Chondrocyte (in vitro differentiated cells): Measurements from ENCODE around the gene RAET1L. TPM values are rescaled to one million over a fixed set of nuclear protein-coding genes. Genes with fewer than 3 reads are reported as not detected.
"Not testable (repeated sequence)": the region's sequence is repeated elsewhere in the genome, so short reads cannot be mapped to it uniquely, and the experiment has no call there.

Experiments used
- DNase-seq: peaks from one replicate; pipeline ENCODE4 v3.0.0; 2021; ENCODE audit warnings: mixed read lengths, low spot score
- H3K27ac Mint-ChIP-seq: one replicate; pipeline ENCODE4 v1.8.0; 2021; ENCODE audit warnings: mild to moderate bottlenecking, moderate library complexity, mixed read lengths; ENCODE audit not compliant: unreplicated experiment
- H3K27me3 Mint-ChIP-seq: 2 replicates; pipeline ENCODE4 v1.8.0; 2021; ENCODE audit warnings: low read depth, mixed read lengths
- H3K36me3 Mint-ChIP-seq: 2 replicates; pipeline ENCODE4 v1.8.0; 2021; ENCODE audit warnings: low read depth, mixed read lengths
- H3K4me1 Mint-ChIP-seq: 2 replicates; pipeline ENCODE4 v1.8.0; 2021; ENCODE audit warnings: low read depth, mild to moderate bottlenecking, mixed read lengths
- H3K4me3 Mint-ChIP-seq: one replicate; pipeline ENCODE4 v1.8.0; 2021; ENCODE audit warnings: mild to moderate bottlenecking, moderate library complexity, mixed read lengths; ENCODE audit not compliant: unreplicated experiment
- H3K9me3 Mint-ChIP-seq: 2 replicates; pipeline ENCODE4 v1.8.0; 2021; ENCODE audit warnings: low read depth, mixed read lengths
- long read RNA-seq: library from polyadenylated mRNA; stranded (forward); transcript quantifications from one replicate; pipeline ENCODE4 v2.0.0, GENCODE V29; 2021
- total RNA-seq: library from RNA; stranded (reverse); gene quantifications from 3 replicates; pipeline ENCODE4 v1.2.1, GENCODE V29; 2021
- TF ChIP-seq, protein P1 (sequence below): fragments of 200-600 bp; sonication (generic); IDR thresholded peaks from 2 replicates; pipeline ENCODE4 v1.5.0; 2021; ENCODE audit warnings: antibody characterized with exemption, mild to moderate bottlenecking, moderate library complexity

Gene RAET1L
- not detected in 3 replicates for total RNA-seq
- long read RNA-seq: 0 reads

GRCh38 chr6:150025201-150025917 lies at the start of gene RAET1L:
Gene RAET1L, minus strand, starts transcription at chr6:150025532. Its CDS starts 61 bp downstream, at chr6:150025471.
- Mint-ChIP-seq H3K9me3 (no peaks in the 10 kb centered on the region), H3K27me3 (peaks cover 40% of the 10 kb centered on the region), H3K36me3 (no peaks in the 10 kb centered on the region), H3K4me3 (no peak within 1 kb of the TSS), H3K4me1 (no peaks in the 10 kb centered on the region), H3K27ac (no peak within 1 kb of the TSS)
- no peak for DNase-seq
- TF ChIP-seq, protein P1, sequence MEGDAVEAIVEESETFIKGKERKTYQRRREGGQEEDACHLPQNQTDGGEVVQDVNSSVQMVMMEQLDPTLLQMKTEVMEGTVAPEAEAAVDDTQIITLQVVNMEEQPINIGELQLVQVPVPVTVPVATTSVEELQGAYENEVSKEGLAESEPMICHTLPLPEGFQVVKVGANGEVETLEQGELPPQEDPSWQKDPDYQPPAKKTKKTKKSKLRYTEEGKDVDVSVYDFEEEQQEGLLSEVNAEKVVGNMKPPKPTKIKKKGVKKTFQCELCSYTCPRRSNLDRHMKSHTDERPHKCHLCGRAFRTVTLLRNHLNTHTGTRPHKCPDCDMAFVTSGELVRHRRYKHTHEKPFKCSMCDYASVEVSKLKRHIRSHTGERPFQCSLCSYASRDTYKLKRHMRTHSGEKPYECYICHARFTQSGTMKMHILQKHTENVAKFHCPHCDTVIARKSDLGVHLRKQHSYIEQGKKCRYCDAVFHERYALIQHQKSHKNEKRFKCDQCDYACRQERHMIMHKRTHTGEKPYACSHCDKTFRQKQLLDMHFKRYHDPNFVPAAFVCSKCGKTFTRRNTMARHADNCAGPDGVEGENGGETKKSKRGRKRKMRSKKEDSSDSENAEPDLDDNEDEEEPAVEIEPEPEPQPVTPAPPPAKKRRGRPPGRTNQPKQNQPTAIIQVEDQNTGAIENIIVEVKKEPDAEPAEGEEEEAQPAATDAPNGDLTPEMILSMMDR: no peak

DNA sequence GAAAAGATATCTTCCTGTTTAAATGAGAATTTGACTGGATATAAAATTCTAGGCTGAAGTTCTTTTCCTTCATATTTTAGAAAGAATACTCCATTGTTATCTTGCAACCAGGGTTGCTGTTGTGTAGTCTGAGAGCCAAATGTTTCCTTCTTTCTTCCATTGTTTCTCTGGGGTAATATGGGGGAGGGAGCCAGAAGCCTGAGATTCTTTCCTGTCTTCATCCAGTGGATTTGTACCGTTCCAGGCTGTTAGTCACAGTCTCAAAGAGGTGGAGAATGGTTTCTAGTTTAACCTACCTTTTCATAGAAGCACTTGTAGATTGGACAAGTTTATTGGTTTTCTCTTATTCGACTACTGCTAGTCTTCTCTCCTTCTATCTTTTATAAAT lies 49.7 kb upstream of the RAET1L start:
- Mint-ChIP-seq H3K27ac (no peak overlapping the region), H3K4me1 (peaks cover 19% of the 10 kb centered on the region), H3K36me3 (no peaks in the 10 kb centered on the region), H3K4me3 (no peak overlapping the region), H3K9me3 (no peaks in the 10 kb centered on the region), H3K27me3 (peaks cover 5% of the 10 kb centered on the region)
- no peak for DNase-seq
- TF ChIP-seq, protein P1: no peak

- not testable (repeated sequence) for H3K9me3 Mint-ChIP-seq, H3K36me3 Mint-ChIP-seq, H3K27me3 Mint-ChIP-seq, DNase-seq, H3K4me3 Mint-ChIP-seq, H3K27ac Mint-ChIP-seq
- peaks cover 19% of the 10 kb centered on the region for H3K4me1 Mint-ChIP-seq
These were observed 49.2 kb upstream of the RAET1L start for GRCh38 chr6:150074396-150075033.

DNA sequence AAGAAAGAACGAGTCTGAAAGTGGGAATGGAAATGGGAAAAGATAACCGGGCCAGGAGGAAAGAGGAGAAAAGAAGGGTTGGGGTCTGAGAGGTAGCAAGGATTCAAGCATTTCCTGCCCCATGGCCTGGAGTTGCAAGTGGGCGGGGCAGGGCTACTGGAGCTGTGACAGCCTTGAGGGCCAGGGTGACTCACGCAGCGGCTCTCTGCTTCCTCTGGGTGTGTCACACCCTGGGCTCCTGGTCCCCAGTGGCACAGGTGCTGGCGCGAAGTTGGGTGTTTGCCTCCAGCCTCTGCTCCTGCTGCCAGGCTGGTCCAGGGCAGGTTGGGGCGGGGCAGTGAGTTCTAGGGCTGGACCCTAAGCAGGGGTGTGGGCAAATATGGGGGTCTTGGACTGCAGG lies 46.9 kb upstream of the RAET1L start:
- H3K4me1 Mint-ChIP-seq: peaks cover 22% of the 10 kb centered on the region
- TF ChIP-seq, protein P1: no peak
- no peak overlapping the region for H3K4me3 Mint-ChIP-seq
- no peaks in the 10 kb centered on the region for H3K9me3 Mint-ChIP-seq
- peaks cover 2% of the 10 kb centered on the region for H3K27me3 Mint-ChIP-seq
- DNase-seq: no peak
- H3K27ac Mint-ChIP-seq: no peak overlapping the region
- H3K36me3 Mint-ChIP-seq: no peaks in the 10 kb centered on the region

- peaks cover 1% of the 10 kb centered on the region for H3K27me3 Mint-ChIP-seq
- TF ChIP-seq, protein P1: no peak
- peak overlapping the region; percentile 15 for H3K27ac Mint-ChIP-seq
- peaks cover 6% of the 10 kb centered on the region for H3K36me3 Mint-ChIP-seq
- H3K4me1 Mint-ChIP-seq: peaks cover 22% of the 10 kb centered on the region
- no peak for DNase-seq
- H3K4me3 Mint-ChIP-seq: no peak overlapping the region
- H3K9me3 Mint-ChIP-seq: no peaks in the 10 kb centered on the region
These were observed 45.0 kb upstream of the RAET1L start for GRCh38 chr6:150070236-150070818.
